GM12891 (cell line): ENCODE measurements around the gene NTHL1.

Source experiments
- DNase-seq: peaks from one replicate; pipeline ENCODE4 v3.0.0; 2011; ENCODE audit warnings: low spot score; ENCODE audit not compliant: insufficient read length
- FAIRE-seq: peaks from 2 replicates; lab custom pipeline; 2011; peaks lifted over from hg19 to GRCh38; lab: Jason Lieb, UNC
- PAX5 ChIP-seq: IDR thresholded peaks from 2 replicates; pipeline ENCODE4 v1.6.1; 2011; ENCODE audit warnings: low read length, moderate library complexity, mild to moderate bottlenecking; ENCODE audit not compliant: insufficient read depth, severe bottlenecking
- POLR2A ChIP-seq: IDR thresholded peaks from 2 replicates; pipeline ENCODE4 v1.6.1; 2011; ENCODE audit warnings: low read depth, low read length, control low read depth
- POLR2AphosphoS5 ChIP-seq: IDR thresholded peaks from 2 replicates; pipeline ENCODE4 v1.6.1; 2011; ENCODE audit warnings: low read depth, low read length, control low read depth
- POU2F2 ChIP-seq: IDR thresholded peaks from 2 replicates; pipeline ENCODE4 v1.6.1; 2011; ENCODE audit warnings: low read depth, mild to moderate bottlenecking, control low read depth, low read length, moderate library complexity
- SPI1 ChIP-seq: IDR thresholded peaks from 2 replicates; pipeline ENCODE4 v1.6.1; 2011; ENCODE audit warnings: low read depth, low read length, control low read depth
- TAF1 ChIP-seq: IDR thresholded peaks from 2 replicates; pipeline ENCODE4 v1.6.1; 2011; ENCODE audit warnings: low read depth, low read length, control low read depth

NTHL1 gene

GRCh38 chr16:2078096-2078495, 30.5 kb upstream of the NTHL1 start:
- FAIRE-seq, result no peak
- TF ChIP-seq TAF1, result no peak
- no peak for TF ChIP-seq SPI1
- no peak for TF ChIP-seq POLR2A
- no peak for TF ChIP-seq POLR2AphosphoS5
- TF ChIP-seq POU2F2, result no peak
- no peak for TF ChIP-seq PAX5
- no peak for DNase-seq

- TF ChIP-seq POLR2AphosphoS5 (no peak), POLR2A (no peak)
- DNase-seq, result no peak
- FAIRE-seq, result no peak
Measured at GRCh38 chr16:2077696-2078095, 30.1 kb upstream of the NTHL1 start.

GRCh38 chr16:2077016-2077415, 29.4 kb upstream of the NTHL1 start:
- DNase-seq, result no peak
- no peak for FAIRE-seq
- TF ChIP-seq POLR2AphosphoS5 (no peak), POU2F2 (no peak), TAF1 (no peak), POLR2A (no peak), SPI1 (no peak), PAX5 (no peak)

- TF ChIP-seq TAF1, result no peak
- TF ChIP-seq POLR2A, result no peak
- TF ChIP-seq POU2F2, result no peak
- TF ChIP-seq SPI1, result no peak
- TF ChIP-seq POLR2AphosphoS5, result no peak
- TF ChIP-seq PAX5, result no peak
- FAIRE-seq (no peak), DNase-seq (no peak)
Measured at GRCh38 chr16:2076072-2076865, 28.6 kb upstream of the NTHL1 start.

GRCh38 chr16:2075631-2076030, 28.0 kb upstream of the NTHL1 start:
- no peak for FAIRE-seq
- no peak for DNase-seq
- TF ChIP-seq TAF1 (no peak), SPI1 (no peak), POLR2A (no peak), PAX5 (no peak), POLR2AphosphoS5 (no peak), POU2F2 (no peak)

GRCh38 chr16:2074071-2074470, 26.4 kb upstream of the NTHL1 start:
- DNase-seq (no peak), FAIRE-seq (no peak)
- TF ChIP-seq POLR2AphosphoS5 (no peak), TAF1 (no peak), POU2F2 (no peak), PAX5 (no peak), SPI1 (no peak), POLR2A (no peak)

GRCh38 chr16:2072926-2073325, 25.3 kb upstream of the NTHL1 start:
- DNase-seq (no peak), FAIRE-seq (no peak)
- TF ChIP-seq POU2F2 (no peak), TAF1 (no peak), POLR2AphosphoS5 (no peak), SPI1 (no peak), POLR2A (no peak), PAX5 (no peak)

GRCh38 chr16:2071454-2072202, 24.0 kb upstream of the NTHL1 start:
- no peak for DNase-seq
- TF ChIP-seq PAX5 (no peak), POU2F2 (no peak)
- FAIRE-seq, result no peak

GRCh38 chr16:2070576-2071453, 23.2 kb upstream of the NTHL1 start:
- TF ChIP-seq POLR2AphosphoS5, result no peak
- no peak for TF ChIP-seq POLR2A
- no peak for TF ChIP-seq TAF1
- no peak for TF ChIP-seq PAX5
- no peak for TF ChIP-seq SPI1
- TF ChIP-seq POU2F2, result no peak
- DNase-seq (no peak), FAIRE-seq (no peak)
